ENCODE measurements around the gene ZDHHC11B.

ZDHHC11B gene

DNA sequence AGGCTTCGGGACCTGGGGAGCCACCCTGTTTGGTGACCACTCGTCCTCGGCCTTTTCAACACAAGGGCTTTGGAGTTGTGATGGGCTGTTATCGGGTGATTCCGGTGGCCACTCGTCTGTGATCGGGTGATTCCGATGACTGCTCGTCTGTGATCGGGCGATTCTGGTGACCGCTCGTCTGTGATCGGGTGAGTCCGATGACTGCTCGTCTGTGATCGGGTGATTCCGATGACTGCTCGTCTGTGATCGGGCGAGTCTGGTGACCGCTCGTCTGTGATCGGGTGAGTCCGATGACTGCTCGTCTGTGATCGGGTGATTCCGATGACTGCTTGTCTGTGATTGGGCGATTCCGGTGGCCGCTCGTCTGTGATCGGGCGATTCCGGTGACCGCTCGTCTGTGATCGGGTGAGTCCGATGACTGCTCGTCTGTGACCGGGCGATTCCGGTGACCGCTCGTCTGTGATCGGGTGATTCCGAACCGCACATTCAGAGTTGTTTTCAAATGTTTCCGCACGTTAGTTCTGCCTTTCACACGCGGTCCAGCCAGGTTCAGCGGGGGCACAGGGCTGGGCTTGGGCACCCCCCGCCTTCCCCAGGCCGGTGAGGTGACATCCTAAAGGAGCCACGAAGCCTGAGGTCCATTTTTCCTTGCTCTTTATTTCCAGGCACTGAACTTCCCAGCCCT lies 121.6 kb downstream of the ZDHHC11B start:
- no peak for DNase-seq

DNA sequence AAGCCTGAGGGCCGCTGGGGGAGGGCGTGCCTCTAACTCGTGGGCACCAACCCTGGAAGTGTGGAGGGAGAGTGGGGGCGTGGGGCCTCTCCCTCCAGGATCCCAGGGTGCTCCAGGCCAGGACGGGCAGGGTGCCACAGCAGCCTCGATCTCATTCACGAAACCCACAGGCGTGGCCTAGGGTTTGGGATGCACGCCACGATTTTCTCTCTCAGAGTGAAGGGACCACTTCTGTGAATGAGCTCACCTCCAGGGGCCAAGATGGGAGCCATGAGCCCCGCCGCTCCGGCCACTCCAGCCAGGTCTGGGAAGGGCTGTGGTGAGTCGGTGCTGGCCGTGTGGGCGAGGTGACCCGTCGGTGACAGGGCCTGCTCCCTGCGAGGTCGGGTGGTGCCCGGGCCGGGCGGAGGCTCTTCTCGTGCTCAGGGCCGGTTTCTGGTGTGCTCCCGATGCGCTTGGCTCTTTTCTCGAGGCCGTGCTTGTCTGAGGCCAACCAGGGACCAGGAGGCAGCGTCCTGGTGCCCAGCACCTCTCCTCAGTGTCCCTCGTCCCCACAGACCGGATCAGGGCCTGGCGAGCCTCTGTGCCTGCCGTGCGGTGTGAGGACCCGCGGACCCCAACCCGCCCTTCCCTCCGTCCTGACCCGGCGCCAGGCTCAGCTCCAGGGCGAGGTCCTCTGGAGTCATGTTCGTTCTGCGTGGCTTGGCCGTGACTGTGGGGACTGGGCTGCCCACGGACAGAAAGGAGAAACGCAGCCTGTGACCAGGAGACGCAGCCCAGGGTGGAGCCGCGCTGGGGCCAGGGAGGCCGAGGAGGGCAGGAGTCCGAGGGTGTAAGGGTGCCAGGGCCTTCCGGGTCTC lies 122.4 kb downstream of the ZDHHC11B start:
- no peak for DNase-seq

- DNase-seq = no peak
Observed at GRCh38 chr5:660491-661030, 124.0 kb downstream of the ZDHHC11B start.

All from hypothalamus (tissue), 51 donors.